PC-3 (cell line): ENCODE results near the gene FGFR2.

ENCODE experiments used
- EZH2 ChIP-seq: fragments of 300-600 bp; sonication (generic); IDR thresholded peaks from one replicate; pipeline ENCODE4 v1.6.1; 2017; ENCODE audit warnings: antibody characterized with exemption, mild to moderate bottlenecking, low read length; ENCODE audit not compliant: unreplicated experiment
- EZH2phosphoT487 ChIP-seq: fragments of 300-600 bp; sonication (generic); IDR thresholded peaks from 2 replicates; pipeline ENCODE4 v1.6.1; 2018; ENCODE audit warnings: mild to moderate bottlenecking, antibody characterized with exemption, low read length, borderline replicate concordance
- TF ChIP-seq, protein P1 (sequence below): fragments of 300-600 bp; sonication (generic); conservative IDR thresholded peaks from 2 replicates; pipeline ENCODE4 v1.5.1; 2017; ENCODE audit warnings: antibody characterized with exemption, low read depth, mild to moderate bottlenecking, low read length

DNA sequence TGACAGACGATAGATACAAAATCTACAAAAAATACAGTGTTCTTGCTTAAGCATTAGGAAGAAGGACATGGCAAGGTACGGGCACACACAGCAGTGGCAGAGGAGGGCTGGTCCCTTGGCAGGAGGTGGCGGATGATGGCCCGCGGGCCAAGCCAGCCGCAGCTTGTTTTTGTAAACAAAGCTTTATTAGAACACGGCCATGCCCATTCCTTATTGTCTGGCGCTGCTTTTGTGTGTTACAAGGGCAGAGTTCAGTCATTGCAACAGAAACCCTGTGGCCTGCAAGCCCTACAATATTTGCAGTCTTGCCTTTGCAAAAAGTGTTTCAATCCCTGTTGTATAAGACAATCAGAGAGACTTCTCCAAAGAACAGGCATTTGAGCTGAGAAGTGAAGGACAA is 30.7 kb downstream of the FGFR2 start:
- TF ChIP-seq, protein P1, sequence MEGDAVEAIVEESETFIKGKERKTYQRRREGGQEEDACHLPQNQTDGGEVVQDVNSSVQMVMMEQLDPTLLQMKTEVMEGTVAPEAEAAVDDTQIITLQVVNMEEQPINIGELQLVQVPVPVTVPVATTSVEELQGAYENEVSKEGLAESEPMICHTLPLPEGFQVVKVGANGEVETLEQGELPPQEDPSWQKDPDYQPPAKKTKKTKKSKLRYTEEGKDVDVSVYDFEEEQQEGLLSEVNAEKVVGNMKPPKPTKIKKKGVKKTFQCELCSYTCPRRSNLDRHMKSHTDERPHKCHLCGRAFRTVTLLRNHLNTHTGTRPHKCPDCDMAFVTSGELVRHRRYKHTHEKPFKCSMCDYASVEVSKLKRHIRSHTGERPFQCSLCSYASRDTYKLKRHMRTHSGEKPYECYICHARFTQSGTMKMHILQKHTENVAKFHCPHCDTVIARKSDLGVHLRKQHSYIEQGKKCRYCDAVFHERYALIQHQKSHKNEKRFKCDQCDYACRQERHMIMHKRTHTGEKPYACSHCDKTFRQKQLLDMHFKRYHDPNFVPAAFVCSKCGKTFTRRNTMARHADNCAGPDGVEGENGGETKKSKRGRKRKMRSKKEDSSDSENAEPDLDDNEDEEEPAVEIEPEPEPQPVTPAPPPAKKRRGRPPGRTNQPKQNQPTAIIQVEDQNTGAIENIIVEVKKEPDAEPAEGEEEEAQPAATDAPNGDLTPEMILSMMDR, result no peak
- TF ChIP-seq EZH2 (no peak), EZH2phosphoT487 (no peak)
